Measurements from ENCODE around the gene FH.
A peak's percentile ranks its signal among the peaks of the same experiment; 100 is the strongest.

The FH gene

GRCh38 chr1:241520080-241520465 lies 518 bp upstream of the FH start:
- H3K9me3 ChIP-seq (ENCODE audit: control insufficient read depth, insufficient read depth, low read length): no peaks in the 10 kb centered on the region
- H3K27me3 ChIP-seq (ENCODE audit: control insufficient read depth, insufficient read depth, low read length): no peaks in the 10 kb centered on the region
- peaks cover 5% of the 10 kb centered on the region; the same call in 1 of the 2 replicates for H3K4me1 ChIP-seq (ENCODE audit: control insufficient read depth, insufficient read depth, low read length)
- peak overlapping the region; percentile 33; the same call in 1 of the 2 replicates for H3K9ac ChIP-seq (ENCODE audit: low read depth, low read length)
- no peak overlapping the region for H3K27ac ChIP-seq (ENCODE audit: low read depth, low read length)
- peak overlapping the region; percentile 90 for H3K4me3 ChIP-seq (ENCODE audit: low read depth, low read length)
- H3K36me3 ChIP-seq (ENCODE audit: control insufficient read depth, insufficient read depth, low read length): peaks cover 12% of the 10 kb centered on the region

- Histone ChIP-seq H3K9me3 (ENCODE audit: control insufficient read depth, insufficient read depth, low read length) (no peaks in the 10 kb centered on the region), H3K9ac (ENCODE audit: low read depth, low read length) (peak overlapping the region; percentile 60), H3K36me3 (ENCODE audit: control insufficient read depth, insufficient read depth, low read length) (peaks cover 18% of the 10 kb centered on the region), H3K27ac (ENCODE audit: low read depth, low read length) (peak overlapping the region; percentile 79), H3K4me3 (ENCODE audit: low read depth, low read length) (peak overlapping the region; percentile 90), H3K4me1 (ENCODE audit: control insufficient read depth, insufficient read depth, low read length) (peaks cover 5% of the 10 kb centered on the region; the same call in 1 of the 2 replicates), H3K27me3 (ENCODE audit: control insufficient read depth, insufficient read depth, low read length) (no peaks in the 10 kb centered on the region)
Observed at GRCh38 chr1:241518476-241519307, 863 bp downstream of the FH start.

GRCh38 chr1:241513378-241513777 lies 6.2 kb downstream of the FH start:
- Histone ChIP-seq H3K36me3 (ENCODE audit: control insufficient read depth, insufficient read depth, low read length) (peaks cover 71% of the 10 kb centered on the region), H3K27me3 (ENCODE audit: control insufficient read depth, insufficient read depth, low read length) (no peaks in the 10 kb centered on the region), H3K27ac (ENCODE audit: low read depth, low read length) (no peak overlapping the region), H3K9me3 (ENCODE audit: control insufficient read depth, insufficient read depth, low read length) (no peaks in the 10 kb centered on the region), H3K4me3 (ENCODE audit: low read depth, low read length) (no peak overlapping the region), H3K9ac (ENCODE audit: low read depth, low read length) (no peak overlapping the region), H3K4me1 (ENCODE audit: control insufficient read depth, insufficient read depth, low read length) (peaks cover 5% of the 10 kb centered on the region; the same call in 1 of the 2 replicates)

- H3K9me3 ChIP-seq (ENCODE audit: control insufficient read depth, insufficient read depth, low read length): no peaks in the 10 kb centered on the region
- no peaks in the 10 kb centered on the region for H3K27me3 ChIP-seq (ENCODE audit: control insufficient read depth, insufficient read depth, low read length)
- no peak overlapping the region for H3K9ac ChIP-seq (ENCODE audit: low read depth, low read length)
- H3K36me3 ChIP-seq (ENCODE audit: control insufficient read depth, insufficient read depth, low read length): peaks cover 96% of the 10 kb centered on the region
- no peak overlapping the region for H3K4me3 ChIP-seq (ENCODE audit: low read depth, low read length)
- no peak overlapping the region for H3K27ac ChIP-seq (ENCODE audit: low read depth, low read length)
- no peaks in the 10 kb centered on the region for H3K4me1 ChIP-seq (ENCODE audit: control insufficient read depth, insufficient read depth, low read length)
Observed at GRCh38 chr1:241507189-241507863, 12.2 kb downstream of the FH start.

GRCh38 chr1:241503444-241503843 lies 16.1 kb downstream of the FH start:
- Histone ChIP-seq H3K9ac (ENCODE audit: low read depth, low read length) (no peak overlapping the region), H3K4me3 (ENCODE audit: low read depth, low read length) (no peak overlapping the region), H3K36me3 (ENCODE audit: control insufficient read depth, insufficient read depth, low read length) (peaks cover 79% of the 10 kb centered on the region), H3K27ac (ENCODE audit: low read depth, low read length) (no peak overlapping the region), H3K4me1 (ENCODE audit: control insufficient read depth, insufficient read depth, low read length) (no peaks in the 10 kb centered on the region), H3K27me3 (ENCODE audit: control insufficient read depth, insufficient read depth, low read length) (no peaks in the 10 kb centered on the region), H3K9me3 (ENCODE audit: control insufficient read depth, insufficient read depth, low read length) (no peaks in the 10 kb centered on the region)

GRCh38 chr1:241499910-241500309 lies 19.6 kb downstream of the FH start:
- no peaks in the 10 kb centered on the region for H3K4me1 ChIP-seq (ENCODE audit: control insufficient read depth, insufficient read depth, low read length)
- H3K4me3 ChIP-seq (ENCODE audit: low read depth, low read length): no peak overlapping the region
- H3K9me3 ChIP-seq (ENCODE audit: control insufficient read depth, insufficient read depth, low read length): no peaks in the 10 kb centered on the region
- peaks cover 80% of the 10 kb centered on the region for H3K36me3 ChIP-seq (ENCODE audit: control insufficient read depth, insufficient read depth, low read length)
- H3K27ac ChIP-seq (ENCODE audit: low read depth, low read length): no peak overlapping the region
- H3K27me3 ChIP-seq (ENCODE audit: control insufficient read depth, insufficient read depth, low read length): no peaks in the 10 kb centered on the region
- no peak overlapping the region for H3K9ac ChIP-seq (ENCODE audit: low read depth, low read length)

GRCh38 chr1:241495741-241496140 lies 23.8 kb downstream of the FH start:
- Histone ChIP-seq H3K36me3 (ENCODE audit: control insufficient read depth, insufficient read depth, low read length) (peaks cover 53% of the 10 kb centered on the region), H3K27me3 (ENCODE audit: control insufficient read depth, insufficient read depth, low read length) (no peaks in the 10 kb centered on the region)

GRCh38 chr1:241488739-241489138 lies 30.8 kb downstream of the FH start:
- H3K4me1 ChIP-seq (ENCODE audit: control insufficient read depth, insufficient read depth, low read length): no peaks in the 10 kb centered on the region
- H3K9me3 ChIP-seq (ENCODE audit: control insufficient read depth, insufficient read depth, low read length): no peaks in the 10 kb centered on the region
- no peak overlapping the region for H3K9ac ChIP-seq (ENCODE audit: low read depth, low read length)
- H3K27me3 ChIP-seq (ENCODE audit: control insufficient read depth, insufficient read depth, low read length): no peaks in the 10 kb centered on the region
- H3K4me3 ChIP-seq (ENCODE audit: low read depth, low read length): no peak overlapping the region
- H3K27ac ChIP-seq (ENCODE audit: low read depth, low read length): no peak overlapping the region
- H3K36me3 ChIP-seq (ENCODE audit: control insufficient read depth, insufficient read depth, low read length): peaks cover under 1% of the 10 kb centered on the region; the same call in 1 of the 2 replicates

More at GRCh38 chr1:241495741-241496140, 23.8 kb downstream of the FH start:
- Histone ChIP-seq H3K27ac (ENCODE audit: low read depth, low read length) (no peak overlapping the region), H3K4me1 (ENCODE audit: control insufficient read depth, insufficient read depth, low read length) (no peaks in the 10 kb centered on the region), H3K4me3 (ENCODE audit: low read depth, low read length) (no peak overlapping the region), H3K9ac (ENCODE audit: low read depth, low read length) (no peak overlapping the region), H3K9me3 (ENCODE audit: control insufficient read depth, insufficient read depth, low read length) (no peaks in the 10 kb centered on the region)

- no peaks in the 10 kb centered on the region for H3K36me3 ChIP-seq (ENCODE audit: control insufficient read depth, insufficient read depth, low read length)
- H3K27me3 ChIP-seq (ENCODE audit: control insufficient read depth, insufficient read depth, low read length): no peaks in the 10 kb centered on the region
- H3K9me3 ChIP-seq (ENCODE audit: control insufficient read depth, insufficient read depth, low read length): no peaks in the 10 kb centered on the region
- H3K4me1 ChIP-seq (ENCODE audit: control insufficient read depth, insufficient read depth, low read length): no peaks in the 10 kb centered on the region
- no peak overlapping the region for H3K4me3 ChIP-seq (ENCODE audit: low read depth, low read length)
- H3K27ac ChIP-seq (ENCODE audit: low read depth, low read length): no peak overlapping the region
- H3K9ac ChIP-seq (ENCODE audit: low read depth, low read length): no peak overlapping the region
Observed at GRCh38 chr1:241485554-241485992, 34.0 kb downstream of the FH start.

GRCh38 chr1:241485145-241485544 lies 34.4 kb downstream of the FH start:
- Histone ChIP-seq H3K36me3 (ENCODE audit: control insufficient read depth, insufficient read depth, low read length) (no peaks in the 10 kb centered on the region), H3K27me3 (ENCODE audit: control insufficient read depth, insufficient read depth, low read length) (no peaks in the 10 kb centered on the region), H3K9me3 (ENCODE audit: control insufficient read depth, insufficient read depth, low read length) (no peaks in the 10 kb centered on the region), H3K27ac (ENCODE audit: low read depth, low read length) (no peak overlapping the region), H3K9ac (ENCODE audit: low read depth, low read length) (no peak overlapping the region), H3K4me1 (ENCODE audit: control insufficient read depth, insufficient read depth, low read length) (no peaks in the 10 kb centered on the region), H3K4me3 (ENCODE audit: low read depth, low read length) (no peak overlapping the region)

GRCh38 chr1:241482761-241483250 lies 36.7 kb downstream of the FH start:
- Histone ChIP-seq H3K9me3 (ENCODE audit: control insufficient read depth, insufficient read depth, low read length) (no peaks in the 10 kb centered on the region), H3K4me3 (ENCODE audit: low read depth, low read length) (no peak overlapping the region), H3K9ac (ENCODE audit: low read depth, low read length) (no peak overlapping the region), H3K27ac (ENCODE audit: low read depth, low read length) (no peak overlapping the region), H3K36me3 (ENCODE audit: control insufficient read depth, insufficient read depth, low read length) (no peaks in the 10 kb centered on the region), H3K4me1 (ENCODE audit: control insufficient read depth, insufficient read depth, low read length) (no peaks in the 10 kb centered on the region), H3K27me3 (ENCODE audit: control insufficient read depth, insufficient read depth, low read length) (no peaks in the 10 kb centered on the region)
